Spinal cord (tissue), 10 donors: ENCODE data around the gene SLC12A3. TPM values are rescaled to one million over a fixed set of nuclear protein-coding genes. Genes with fewer than 3 reads are reported as not detected.
A peak's percentile ranks its signal among the peaks of the same experiment; 100 is the strongest.

Source experiments
- DNase-seq, 6 donors: peaks; one replicate each; pipeline versions ENCODE4 v3.0.0 to v3.0.0-alpha.2; 2013 to 2015; ENCODE audit warnings: low spot score in 6 of 6, low read depth in 4 of 6
- H3K27ac ChIP-seq: one replicate; pipeline ENCODE4 v1.5.1; 2013; ENCODE audit warnings: low read depth, low read length, control low read depth
- H3K27me3 ChIP-seq: one replicate; pipeline ENCODE4 v1.6.1; 2013; ENCODE audit warnings: low read length; ENCODE audit not compliant: control insufficient read depth, insufficient read depth
- H3K36me3 ChIP-seq: one replicate; pipeline ENCODE4 v1.6.1; 2013; ENCODE audit warnings: low read length; ENCODE audit not compliant: control insufficient read depth, insufficient read depth
- H3K4me1 ChIP-seq: one replicate; pipeline ENCODE4 v1.6.1; 2013; ENCODE audit warnings: low read length; ENCODE audit not compliant: control insufficient read depth, insufficient read depth
- H3K4me3 ChIP-seq: one replicate; pipeline ENCODE4 v1.5.1; 2013; ENCODE audit warnings: low read depth, low read length, control low read depth
- H3K9me3 ChIP-seq: one replicate; pipeline ENCODE4 v1.6.1; 2013; ENCODE audit warnings: low read length; ENCODE audit not compliant: control insufficient read depth, insufficient read depth
- WGBS: methylation state at CpG from one replicate; pipeline ENCODE4 v1.1.5; 2013; ENCODE audit warnings: missing lambda C conversion rate; ENCODE audit not compliant: insufficient coverage; 5-methylcytosine and 5-hydroxymethylcytosine counted together
- polyA plus RNA-seq, 2 donors: library from polyadenylated mRNA; unstranded; fragments of 120-200 nt; gene quantifications; one replicate each; pipeline ENCODE4 v1.2.1, GENCODE V29; 2013; ENCODE audit not compliant: insufficient read length in 2 of 2
- total RNA-seq, 2 donors: library from RNA; depleted of rRNA in 1 of 2; stranded (reverse); fragments of 120-200 nt in 1 of 2; fragments of >200 nt in 1 of 2; gene quantifications; one replicate each; pipeline versions ENCODE4 v1.2.3 to v1.2.4, GENCODE V29; 2013 to 2014
- donor health status: healthy.

The SLC12A3 gene
- total and polyA plus RNA-seq, 4 donors: 0.11 to 0.22 (median 0.15) TPM

- Histone ChIP-seq H3K9me3 (no peaks in the 10 kb centered on the region), H3K36me3 (peaks cover 44% of the 10 kb centered on the region), H3K4me1 (peaks cover 10% of the 10 kb centered on the region), H3K27me3 (no peaks in the 10 kb centered on the region), H3K27ac (no peak overlapping the region), H3K4me3 (no peak overlapping the region)
- 95% methylated on average over 5 of the region's 6 CpGs for WGBS
- no peak for DNase-seq
Measured at GRCh38 chr16:56844056-56844455, 21.0 kb upstream of the SLC12A3 start.

GRCh38 chr16:56847173-56847910 is 17.7 kb upstream of the SLC12A3 start:
- peaks cover 26% of the 10 kb centered on the region for H3K36me3 ChIP-seq
- DNase-seq: peak in 1 of 6 donors; percentile 43
- H3K4me3 ChIP-seq: no peak overlapping the region
- 34% methylated on average over 7 of the region's 9 CpGs for WGBS
- no peaks in the 10 kb centered on the region for H3K27me3 ChIP-seq
- no peaks in the 10 kb centered on the region for H3K9me3 ChIP-seq
- peak overlapping the region; percentile 66 for H3K27ac ChIP-seq
- peaks cover 32% of the 10 kb centered on the region for H3K4me1 ChIP-seq

- Histone ChIP-seq H3K4me3 (no peak overlapping the region), H3K9me3 (no peaks in the 10 kb centered on the region), H3K4me1 (peaks cover 33% of the 10 kb centered on the region), H3K27me3 (no peaks in the 10 kb centered on the region), H3K36me3 (peaks cover 22% of the 10 kb centered on the region), H3K27ac (peak overlapping the region; percentile 66)
- 61% methylated on average over 7 of the region's 11 CpGs for WGBS
- peak in 1 of 6 donors; percentile 61 for DNase-seq
Measured at GRCh38 chr16:56848029-56848936, 16.7 kb upstream of the SLC12A3 start.

GRCh38 chr16:56848955-56849689 is 15.9 kb upstream of the SLC12A3 start:
- H3K27ac ChIP-seq: peak overlapping the region; percentile 58
- WGBS: 24% methylated on average over 6 of the region's 7 CpGs
- peak in 1 of 6 donors; percentile 41 for DNase-seq
- H3K9me3 ChIP-seq: no peaks in the 10 kb centered on the region
- H3K36me3 ChIP-seq: peaks cover 15% of the 10 kb centered on the region
- H3K4me3 ChIP-seq: no peak overlapping the region
- H3K27me3 ChIP-seq: no peaks in the 10 kb centered on the region
- peaks cover 33% of the 10 kb centered on the region for H3K4me1 ChIP-seq

GRCh38 chr16:56849690-56850680 is 15.0 kb upstream of the SLC12A3 start:
- H3K27me3 ChIP-seq: no peaks in the 10 kb centered on the region
- peaks cover 13% of the 10 kb centered on the region for H3K36me3 ChIP-seq
- H3K27ac ChIP-seq: peak overlapping the region; percentile 58
- H3K4me1 ChIP-seq: peaks cover 33% of the 10 kb centered on the region
- 62% methylated on average over 7 of the region's 11 CpGs for WGBS
- no peak for DNase-seq
- no peak overlapping the region for H3K4me3 ChIP-seq
- no peaks in the 10 kb centered on the region for H3K9me3 ChIP-seq

- Histone ChIP-seq H3K36me3 (peaks cover 8% of the 10 kb centered on the region), H3K4me3 (no peak overlapping the region), H3K9me3 (no peaks in the 10 kb centered on the region), H3K4me1 (peaks cover 33% of the 10 kb centered on the region), H3K27me3 (no peaks in the 10 kb centered on the region), H3K27ac (no peak overlapping the region)
- no peak for DNase-seq
- 62% methylated on average over 6 of the region's 8 CpGs for WGBS
Measured at GRCh38 chr16:56851671-56852400, 13.2 kb upstream of the SLC12A3 start.

- Histone ChIP-seq H3K9me3 (no peaks in the 10 kb centered on the region), H3K27me3 (no peaks in the 10 kb centered on the region), H3K27ac (no peak overlapping the region), H3K4me1 (peaks cover 33% of the 10 kb centered on the region), H3K4me3 (no peak overlapping the region), H3K36me3 (peaks cover 8% of the 10 kb centered on the region)
- DNase-seq: no peak
- WGBS: 67% methylated on average over 2 of the region's 3 CpGs
Measured at GRCh38 chr16:56852401-56852730, 12.6 kb upstream of the SLC12A3 start.

- H3K4me3 ChIP-seq: no peak overlapping the region
- no peaks in the 10 kb centered on the region for H3K9me3 ChIP-seq
- peaks cover 8% of the 10 kb centered on the region for H3K36me3 ChIP-seq
- H3K27ac ChIP-seq: no peak overlapping the region
- 100% methylated on average over 1 of the region's 11 CpGs for WGBS
- H3K27me3 ChIP-seq: no peaks in the 10 kb centered on the region
- no peak for DNase-seq
- peaks cover 28% of the 10 kb centered on the region for H3K4me1 ChIP-seq
Measured at GRCh38 chr16:56852968-56853367, 12.0 kb upstream of the SLC12A3 start.
